Choroid plexus epithelial cell (primary cell): ENCODE data around the gene CPSF3.
"Not testable (repeated sequence)": the region's sequence is repeated elsewhere in the genome, so short reads cannot be mapped to it uniquely, and the experiment has no call there.

Experiments used
- DNase-seq: peaks from one replicate; pipeline ENCODE4 v3.0.0-alpha.2; 2010; ENCODE audit warnings: low read depth
- H3K4me3 ChIP-seq: 2 replicates; pipeline ENCODE4 v1.5.1; 2011; ENCODE audit warnings: low read depth, mild to moderate bottlenecking, control low read depth, low read length, moderate library complexity
- CTCF ChIP-seq: conservative IDR thresholded peaks from 2 replicates; pipeline ENCODE4 v1.5.1; 2011; ENCODE audit warnings: low read depth, mild to moderate bottlenecking, control low read depth, inconsistent platforms, low read length, moderate library complexity

Gene CPSF3

GRCh38 chr2:9390151-9390850, 33.2 kb upstream of the CPSF3 start:
- no peak for TF ChIP-seq CTCF
- no peak overlapping the region for H3K4me3 ChIP-seq
- DNase-seq, result no peak

DNA sequence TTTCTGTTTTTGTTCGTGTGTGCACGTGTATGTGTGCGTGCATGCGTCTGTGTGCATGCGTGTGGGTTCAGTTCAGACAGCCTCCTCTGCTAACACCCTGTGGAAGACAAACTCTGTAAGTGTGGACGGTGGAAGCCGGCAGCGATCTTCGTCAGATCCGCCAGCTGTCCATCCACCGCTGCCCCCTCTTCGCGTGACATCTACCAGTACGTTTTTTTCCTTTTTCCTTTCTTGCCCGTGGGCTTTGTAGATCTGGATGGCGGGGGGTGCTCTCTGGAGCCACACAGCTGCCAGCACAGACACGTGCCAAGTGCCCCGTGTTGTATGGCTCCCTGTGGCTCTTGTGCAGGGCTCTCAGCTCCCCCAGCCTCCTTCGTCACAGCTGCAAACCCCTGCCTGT, 32.5 kb upstream of the CPSF3 start:
- no peak for DNase-seq
- H3K4me3 ChIP-seq, result no peak overlapping the region
- TF ChIP-seq CTCF, result no peak

DNA sequence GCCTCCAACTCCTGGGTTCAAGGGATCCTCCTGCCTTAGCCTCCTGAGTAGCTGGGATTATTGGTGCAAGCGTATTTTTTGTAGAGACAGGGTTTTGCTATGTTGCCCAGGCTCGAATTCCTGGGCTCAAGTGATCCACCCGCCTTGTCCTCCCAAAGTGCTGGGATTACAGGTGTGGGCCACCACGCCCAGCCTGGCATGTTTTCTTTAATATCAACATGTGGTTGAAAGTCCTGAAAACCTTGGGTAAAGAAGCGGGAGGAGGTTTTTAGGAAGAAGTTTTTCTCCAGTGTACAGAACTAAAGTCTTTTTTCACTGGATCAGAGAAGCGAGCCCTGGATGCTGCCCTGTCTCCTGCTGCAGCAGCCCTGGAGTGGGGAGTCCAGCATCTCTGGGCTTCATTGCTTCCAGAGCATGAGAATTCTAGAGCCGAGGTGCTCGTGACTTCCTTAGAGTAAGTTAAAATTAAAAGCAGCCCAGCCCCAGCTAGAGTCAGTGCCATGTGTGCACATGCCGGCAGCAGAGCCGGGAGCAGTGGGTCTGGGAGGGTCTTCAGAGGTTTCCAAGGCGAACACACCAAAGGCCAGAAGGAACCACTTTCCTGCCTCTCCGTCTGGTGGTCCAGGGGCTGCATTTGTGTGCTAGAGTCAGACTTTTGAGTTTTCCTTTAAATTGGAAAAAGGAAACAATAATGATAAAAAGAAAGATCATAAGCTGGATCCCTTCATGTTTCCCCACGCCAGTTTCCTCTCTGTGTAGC, 31.3 kb upstream of the CPSF3 start:
- TF ChIP-seq CTCF, result no peak
- H3K4me3 ChIP-seq, result no peak overlapping the region
- DNase-seq, result no peak

GRCh38 chr2:9392898-9393765, 30.3 kb upstream of the CPSF3 start:
- TF ChIP-seq CTCF, result no peak
- peak; percentile 87 for DNase-seq
- no peak overlapping the region for H3K4me3 ChIP-seq

- DNase-seq, result no peak
- no peak for TF ChIP-seq CTCF
- H3K4me3 ChIP-seq, result no peak overlapping the region
Observed at GRCh38 chr2:9394816-9395215, 28.6 kb upstream of the CPSF3 start.

DNA sequence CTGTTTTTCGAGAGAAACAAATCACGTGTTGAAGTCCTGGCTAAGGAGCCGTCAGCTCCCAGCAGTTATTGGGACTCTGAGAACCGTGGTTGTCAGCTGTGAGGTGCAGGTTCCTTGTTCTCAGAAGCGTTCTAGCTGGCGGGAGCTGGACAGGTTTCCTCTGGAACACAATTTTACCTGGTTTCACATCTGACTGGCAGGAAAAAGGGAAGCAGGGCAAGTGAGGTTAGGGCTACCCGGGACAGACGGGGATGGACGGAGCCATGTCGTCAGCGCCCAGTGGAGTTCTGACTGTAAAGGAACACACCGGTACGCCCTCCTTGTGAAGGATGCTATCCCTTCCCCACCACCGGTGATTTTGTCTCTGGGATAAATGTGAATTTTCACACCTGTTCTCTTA, 26.3 kb upstream of the CPSF3 start:
- DNase-seq, result no peak
- no peak for TF ChIP-seq CTCF
- H3K4me3 ChIP-seq, result no peak overlapping the region

GRCh38 chr2:9398251-9398650, 25.2 kb upstream of the CPSF3 start:
- H3K4me3 ChIP-seq, DNase-seq: not testable (repeated sequence)
